Sigmoid colon (tissue), 7 donors: ENCODE data around the gene SCO2. TPM values are rescaled to one million over a fixed set of nuclear protein-coding genes. Genes with fewer than 3 reads are reported as not detected.
A peak's percentile ranks its signal among the peaks of the same experiment; 100 is the strongest.

Experiments used
- DNase-seq: peaks from one replicate; pipeline ENCODE4 v3.0.0-alpha.2; 2019
- H3K27ac ChIP-seq, 4 donors: fragments of 200-600 bp; sonication (generic); one replicate each; pipeline ENCODE4 v1.5.1; 2016 to 2019; ENCODE audit warnings: mild to moderate bottlenecking in 1 of 4
- H3K27me3 ChIP-seq, 3 donors: fragments of 200-600 bp; sonication (generic); one replicate each; pipeline ENCODE4 v1.5.1; 2019; ENCODE audit warnings: mild to moderate bottlenecking in 1 of 3
- H3K36me3 ChIP-seq, 4 donors: fragments of 200-600 bp; sonication (generic); one replicate each; pipeline ENCODE4 v1.5.1; 2016 to 2019
- H3K4me1 ChIP-seq, 4 donors: fragments of 200-600 bp; sonication (generic); one replicate each; pipeline ENCODE4 v1.5.1; 2017 to 2019
- H3K4me3 ChIP-seq, 4 donors: fragments of 200-600 bp; sonication (generic); one replicate each; pipeline ENCODE4 v1.5.1; 2017 to 2019; ENCODE audit warnings: mild to moderate bottlenecking in 2 of 4, moderate library complexity in 1 of 4
- H3K9me3 ChIP-seq, 4 donors: fragments of 200-600 bp in 3 of 4; sonication (generic) in 3 of 4; one replicate each; pipeline versions ENCODE4 v1.5.1 to v1.6.1; 2013 to 2019
- CTCF ChIP-seq, 4 experiments: fragments of 450-650 bp in 3 of 4; fragments of 200-600 bp in 1 of 4; IDR thresholded peaks; one replicate each; pipeline ENCODE4 v1.5.1; 2016 to 2019; ENCODE audit warnings: antibody characterized with exemption in 4 of 4, mild to moderate bottlenecking in 3 of 4, moderate library complexity in 2 of 4
- EP300 ChIP-seq, 4 donors: sonication (generic); formaldehyde crosslinking; IDR thresholded peaks; one replicate each; pipeline ENCODE4 v1.6.1; 2017; ENCODE audit warnings: antibody characterized with exemption in 4 of 4
- POLR2A ChIP-seq, 2 donors: fragments of 450-650 bp; IDR thresholded peaks; one replicate each; pipeline ENCODE4 v1.6.1; 2016; ENCODE audit warnings: antibody characterized with exemption in 2 of 2, mild to moderate bottlenecking in 2 of 2, moderate library complexity in 2 of 2
- POLR2AphosphoS5 ChIP-seq, 4 donors: sonication (generic); formaldehyde crosslinking; IDR thresholded peaks; one replicate each; pipeline ENCODE4 v1.6.1; 2017; ENCODE audit warnings: antibody characterized with exemption in 4 of 4
- WGBS, 2 donors: extraction: QIAGEN DNeasy Blood & Tissue Kit; methylation state at CpG; one replicate each; pipeline ENCODE4 v1.1.7; 2013; 5-methylcytosine and 5-hydroxymethylcytosine counted together
- intact Hi-C: fragments of 100-400 bp; cut with DNase I; formaldehyde crosslinking; loops from one replicate; pipeline ENCODE4 v1.15.1; 2023
- polyA plus RNA-seq, 3 donors: library from polyadenylated mRNA; stranded (reverse); fragments of 200-250 nt; gene quantifications; one replicate each; pipeline ENCODE4 v1.2.3, GENCODE V29; 2013
- total RNA-seq, 4 donors: library from RNA; depleted of rRNA; stranded (reverse); fragments of >200 nt; gene quantifications; one replicate each; pipeline ENCODE4 v1.1.0, GENCODE V29; 2016
- donor health status: healthy with polysubstance abuse.
- donor health status: Bipolar disorder and iron deficiency.
- donor health status: healthy.

The SCO2 gene
- total and polyA plus RNA-seq, 7 donors = 1.3 to 5.4 (median 2.8) TPM; not detected in 1

DNA sequence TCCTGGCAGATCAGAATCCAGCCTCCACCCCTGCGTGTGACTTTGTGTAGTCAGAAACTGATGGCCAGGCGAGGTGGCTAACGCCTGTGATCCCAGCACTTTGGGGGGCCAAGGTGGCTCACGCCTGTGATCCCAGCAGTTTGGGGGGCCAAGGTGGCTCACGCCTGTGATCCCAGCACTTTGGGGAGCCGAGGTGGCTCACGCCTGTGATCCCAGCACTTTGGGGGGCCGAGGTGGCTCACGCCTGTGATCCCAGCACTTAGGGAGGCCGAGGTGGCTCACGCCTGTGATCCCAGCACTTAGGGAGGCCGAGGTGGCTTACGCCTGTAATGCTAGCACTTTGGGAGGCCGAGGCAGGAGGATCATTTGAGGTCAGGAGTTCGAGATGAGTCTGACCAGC is 12.2 kb downstream of the SCO2 start:
- no peak for TF ChIP-seq CTCF (IDR thresholded peaks at IDR 0.05)
- no peak for TF ChIP-seq POLR2AphosphoS5 (IDR thresholded peaks at IDR 0.05)
- TF ChIP-seq POLR2A (IDR thresholded peaks at IDR 0.05) = no peak
- Histone ChIP-seq H3K36me3 (peaks cover 8 to 20% (median 12%) of the 10 kb centered on the region in 4 donors), H3K27ac (no peak overlapping the region), H3K9me3 (no peaks in the 10 kb centered on the region), H3K27me3 (no peaks in the 10 kb centered on the region), H3K4me3 (no peak overlapping the region), H3K4me1 (peaks cover 0 to 20% (median 11%) of the 10 kb centered on the region in 4 donors)
- whole genome bisulfite sequencing, 2 donors = 96% methylated on average over 15 of the region's 15 CpGs
- no peak for DNase-seq
- intact Hi-C loops = no loop called here

DNA sequence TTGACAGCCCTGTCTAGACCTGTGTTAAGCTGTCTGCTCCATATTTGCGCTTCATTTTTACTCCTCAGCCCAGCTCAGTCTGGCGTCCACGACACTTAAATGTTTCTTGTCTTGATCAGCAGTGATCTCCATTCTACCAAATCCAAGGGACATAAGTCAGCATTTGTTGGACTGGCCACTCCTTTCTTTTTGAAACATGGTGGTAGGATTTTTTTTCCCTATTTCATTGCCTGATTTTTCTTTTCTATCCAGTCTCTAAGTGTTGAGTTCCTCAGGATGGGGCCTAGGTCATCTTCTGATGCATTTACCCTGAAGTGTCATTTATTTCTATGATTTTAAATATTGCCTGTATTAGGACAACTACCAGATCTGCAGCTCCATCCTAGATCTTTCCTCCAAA is 16.5 kb downstream of the SCO2 start:
- TF ChIP-seq CTCF (IDR thresholded peaks at IDR 0.05) = no peak
- no peak for TF ChIP-seq POLR2A (IDR thresholded peaks at IDR 0.05)
- TF ChIP-seq EP300 (IDR thresholded peaks at IDR 0.05) = no peak
- TF ChIP-seq POLR2AphosphoS5 (IDR thresholded peaks at IDR 0.05) = no peak
- Histone ChIP-seq H3K27me3 (no peaks in the 10 kb centered on the region), H3K36me3 (peaks cover 13 to 22% (median 17%) of the 10 kb centered on the region in 4 donors), H3K9me3 (no peaks in the 10 kb centered on the region), H3K4me3 (peak overlapping the region in 3 of 4 donors; percentile 83 to 90 (median 88)), H3K27ac (peak overlapping the region; percentile 89 to 98 (median 94)), H3K4me1 (peaks cover 0 to 39% (median 24%) of the 10 kb centered on the region in 4 donors)
- no peak for DNase-seq
- intact Hi-C loops = loop anchor here (2.0 to 5.0 kb wide), 4 partner anchors 16 to 267 kb away; partner anchors contain the start of genes SCO2 and SYCE3
- WGBS, 2 donors = 4 to 12% methylated on average over 3 of the region's 3 CpGs

- H3K27me3 ChIP-seq = no peaks in the 10 kb centered on the region
- peaks cover 13 to 27% (median 22%) of the 10 kb centered on the region in 4 donors for H3K36me3 ChIP-seq
- H3K4me1 ChIP-seq = peaks cover 0 to 39% (median 24%) of the 10 kb centered on the region in 4 donors
- peak within 1 kb of the TSS; percentile 91 to 98 (median 94) for H3K27ac ChIP-seq
- no peaks in the 10 kb centered on the region for H3K9me3 ChIP-seq
- 0 to 1% methylated on average over 75 to 76 of the region's 76 CpGs for WGBS, 2 donors
- peak within 1 kb of the TSS; percentile 83 to 97 (median 96) for H3K4me3 ChIP-seq
- peak; percentile 98 for DNase-seq
- TF ChIP-seq POLR2AphosphoS5 (IDR thresholded peaks at IDR 0.05) = peak; percentile 94 to 96 (median 95)
- TF ChIP-seq CTCF (IDR thresholded peaks at IDR 0.05) = no peak
- peak; percentile 41 to 70 for TF ChIP-seq POLR2A (IDR thresholded peaks at IDR 0.05)
- no peak for TF ChIP-seq EP300 (IDR thresholded peaks at IDR 0.05)
- intact Hi-C loops = loop anchor here (2.0 to 5.0 kb wide), 5 partner anchors 17 to 266 kb away; partner anchors contain the start of genes SBF1, SCO2 and SYCE3
Observed at GRCh38 chr22:50507991-50508884, 17.2 kb downstream of the SCO2 start, which contains the start of gene NCAPH2. Gene NCAPH2, plus strand, starts transcription at chr22:50508224. Its CDS starts 114 bp downstream, at chr22:50508338.

DNA sequence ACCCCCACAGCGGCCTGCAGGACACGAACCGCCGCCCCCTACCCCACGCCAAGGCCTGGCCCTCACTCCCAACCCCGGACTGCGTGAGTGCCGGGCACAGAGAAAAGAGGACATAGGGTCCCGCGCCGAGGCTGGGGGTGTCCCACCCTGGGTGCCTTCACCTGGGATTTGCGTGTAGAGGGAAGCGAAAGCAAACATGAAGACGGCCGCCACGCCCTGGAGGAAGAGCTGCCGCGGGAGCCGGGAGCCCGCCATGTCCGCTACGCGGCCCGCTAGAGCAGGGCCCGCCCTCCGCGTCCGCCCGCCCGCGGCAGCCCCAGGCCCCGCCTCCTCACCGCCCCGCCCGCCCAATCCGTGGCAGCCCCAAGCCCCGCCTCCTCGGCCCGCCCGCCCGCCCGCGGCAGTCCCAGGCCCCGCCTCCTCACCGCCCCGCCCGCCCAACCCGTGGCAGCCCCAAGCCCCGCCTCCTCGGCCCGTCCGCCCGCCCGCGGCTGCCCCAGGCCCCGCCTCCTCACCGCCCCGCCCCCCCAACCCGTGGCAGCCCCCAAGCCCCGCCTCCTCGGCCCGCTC is 17.9 kb downstream of the SCO2 start, which contains the start of gene LMF2:
TSS of gene LMF2 (minus strand) at position 282 of the 570 bp plus-strand sequence. CDS start at position 255, 27 bp downstream.
- H3K36me3 ChIP-seq = peaks cover 20 to 34% (median 29%) of the 10 kb centered on the region in 4 donors
- H3K27me3 ChIP-seq = no peaks in the 10 kb centered on the region
- no peak for TF ChIP-seq CTCF (IDR thresholded peaks at IDR 0.05)
- peak; percentile 49 to 86 (median 74) for TF ChIP-seq POLR2AphosphoS5 (IDR thresholded peaks at IDR 0.05)
- peak; percentile 28 to 30 for TF ChIP-seq POLR2A (IDR thresholded peaks at IDR 0.05)
- TF ChIP-seq EP300 (IDR thresholded peaks at IDR 0.05) = no peak
- peak within 1 kb of the TSS; percentile 83 to 97 (median 96) for H3K4me3 ChIP-seq
- H3K27ac ChIP-seq = peak within 1 kb of the TSS; percentile 91 to 98 (median 94)
- peak; percentile 94 for DNase-seq
- 1% methylated on average over 60 to 62 of the region's 62 CpGs for WGBS, 2 donors
- no peaks in the 10 kb centered on the region for H3K9me3 ChIP-seq
- peaks cover 0 to 39% (median 24%) of the 10 kb centered on the region in 4 donors for H3K4me1 ChIP-seq
- intact Hi-C loops = loop anchor here (2.0 to 5.0 kb wide), 3 partner anchors 33 to 265 kb away; partner anchors contain the start of gene SBF1
